Suppressor macrophage treated with lipopolysaccharide for 1 hour (primary cell): ENCODE data around the gene FADS2.

Source experiments
- DNase-seq, 3 donors: peaks; one replicate each; pipeline ENCODE4 v3.0.0-alpha.2; 2020 to 2022

FADS2 gene

DNA sequence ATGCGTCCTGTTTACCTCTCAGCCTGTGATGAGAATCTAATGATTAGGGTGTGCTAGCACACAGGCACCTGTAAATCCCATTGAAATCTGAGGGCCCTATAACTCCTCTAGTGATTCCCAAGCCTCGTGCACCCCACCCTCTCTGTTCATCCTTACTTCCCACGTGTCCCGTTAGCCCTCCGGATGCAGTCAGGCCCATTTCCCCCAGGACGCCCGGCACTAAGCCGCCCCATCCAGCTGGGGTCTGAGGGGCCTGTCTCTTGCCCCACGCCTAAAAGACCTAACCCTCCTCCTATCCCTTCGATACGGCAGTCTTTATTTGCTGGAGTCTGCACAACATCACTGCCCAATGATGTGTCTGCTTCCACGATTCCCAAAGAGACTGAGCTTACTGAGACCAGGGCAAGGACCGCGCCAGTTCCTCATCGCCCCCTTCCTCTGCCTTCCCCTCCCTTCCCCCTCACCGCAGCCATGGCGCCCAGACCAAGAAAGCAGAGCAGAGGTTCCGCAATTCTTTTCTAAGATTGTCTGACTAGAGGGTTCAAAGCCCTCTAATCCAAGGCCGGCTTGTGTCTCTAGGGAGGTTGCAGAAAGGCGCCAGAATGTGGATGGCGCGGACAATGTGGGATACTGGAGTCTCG is 1.1 kb upstream of the FADS2 start:
- DNase-seq, result peak; percentile 61 to 81 (median 62)

DNA sequence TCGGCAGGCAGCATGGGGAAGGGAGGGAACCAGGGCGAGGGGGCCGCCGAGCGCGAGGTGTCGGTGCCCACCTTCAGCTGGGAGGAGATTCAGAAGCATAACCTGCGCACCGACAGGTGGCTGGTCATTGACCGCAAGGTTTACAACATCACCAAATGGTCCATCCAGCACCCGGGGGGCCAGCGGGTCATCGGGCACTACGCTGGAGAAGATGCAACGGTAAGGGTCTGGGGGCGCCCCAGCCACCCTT is 204 bp downstream of the FADS2 start:
- no peak for DNase-seq

GRCh38 chr11:61828629-61829407 is 718 bp downstream of the FADS2 start:
- peak; percentile 36 to 71 (median 55) for DNase-seq

GRCh38 chr11:61829806-61830205 is 1.7 kb downstream of the FADS2 start:
- no peak for DNase-seq

DNA sequence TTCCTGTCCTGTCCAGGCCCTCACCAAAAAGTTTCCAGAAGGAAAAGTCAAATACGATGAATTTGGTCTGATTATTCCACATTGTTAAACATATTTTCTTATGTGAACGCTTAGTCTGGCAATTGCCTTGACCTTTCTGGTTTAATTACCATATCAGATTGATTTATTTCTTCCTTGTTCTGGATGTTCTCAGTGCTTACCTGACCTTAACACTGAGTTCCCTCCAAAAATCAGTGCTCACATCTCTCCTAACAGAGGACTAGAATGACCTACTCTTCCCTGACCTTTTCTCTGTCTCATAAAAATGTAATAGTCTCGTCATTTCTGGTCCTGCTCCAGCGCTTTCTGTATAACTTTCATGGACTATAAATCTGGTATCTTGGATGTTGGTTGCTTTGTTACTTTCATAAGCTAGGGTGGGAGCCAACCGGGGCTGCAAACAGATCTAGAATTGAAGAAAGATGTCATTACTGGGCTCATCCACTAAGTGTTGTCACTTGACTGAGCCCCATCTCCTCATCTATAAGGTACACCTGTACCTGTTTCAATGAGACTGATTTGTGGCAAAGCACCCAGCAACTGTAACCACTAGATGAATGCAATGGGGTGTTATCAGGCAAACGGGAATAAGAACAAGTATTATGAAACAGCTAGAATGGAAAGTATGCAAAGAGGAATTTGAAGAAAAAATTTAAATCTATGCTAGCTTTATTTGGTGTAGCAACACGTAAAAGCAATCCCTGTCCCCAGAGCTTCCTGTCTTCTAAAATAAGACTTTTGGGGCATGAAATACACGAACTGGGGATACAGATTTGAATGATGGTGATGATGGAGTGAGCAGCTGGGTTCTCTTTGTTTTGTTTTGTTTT is 2.4 kb downstream of the FADS2 start:
- DNase-seq, result no peak

DNA sequence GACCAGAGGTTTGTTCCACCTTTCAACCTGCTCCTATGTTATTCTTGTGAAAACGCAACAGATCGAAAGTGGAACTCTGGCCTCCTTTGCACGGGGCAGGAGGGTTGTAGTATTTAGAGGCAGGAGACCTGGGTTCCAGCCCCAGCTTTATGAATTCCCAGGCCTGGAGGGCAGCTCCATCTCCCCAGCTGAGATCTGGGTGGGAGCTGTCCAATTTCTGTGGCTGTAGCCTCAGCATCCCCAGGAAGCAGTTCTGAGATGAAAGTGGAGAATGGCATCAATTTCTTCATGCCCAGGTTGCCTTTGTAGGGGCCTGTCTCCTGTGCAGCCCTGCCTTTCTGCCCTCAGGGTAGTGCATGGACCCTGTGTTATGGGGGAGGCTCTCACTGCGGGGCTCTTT is 4.1 kb downstream of the FADS2 start:
- no peak for DNase-seq

DNA sequence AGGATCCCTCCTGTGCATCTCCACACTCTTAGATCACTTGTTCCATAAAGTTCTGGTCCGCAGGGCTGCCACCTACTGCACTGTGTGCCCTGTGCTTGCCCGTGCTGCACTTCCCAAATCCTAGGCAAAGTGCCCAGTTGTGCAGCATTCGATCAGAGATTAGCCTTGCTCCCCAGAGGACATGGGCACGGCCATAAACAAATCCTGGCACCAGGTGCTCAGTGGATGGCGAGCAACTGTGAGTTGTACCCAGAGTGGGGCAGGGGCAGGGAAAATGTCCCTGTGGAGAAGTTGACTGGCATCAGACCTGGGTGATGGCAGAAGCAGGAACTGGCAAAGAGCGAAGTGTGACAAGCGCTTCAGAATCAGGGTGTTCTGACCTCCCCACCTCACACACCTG is 4.7 kb downstream of the FADS2 start:
- no peak for DNase-seq

- no peak for DNase-seq
Measured at GRCh38 chr11:61833471-61833870, 5.4 kb downstream of the FADS2 start.

GRCh38 chr11:61833926-61834277 is 5.8 kb downstream of the FADS2 start:
- no peak for DNase-seq

DNA sequence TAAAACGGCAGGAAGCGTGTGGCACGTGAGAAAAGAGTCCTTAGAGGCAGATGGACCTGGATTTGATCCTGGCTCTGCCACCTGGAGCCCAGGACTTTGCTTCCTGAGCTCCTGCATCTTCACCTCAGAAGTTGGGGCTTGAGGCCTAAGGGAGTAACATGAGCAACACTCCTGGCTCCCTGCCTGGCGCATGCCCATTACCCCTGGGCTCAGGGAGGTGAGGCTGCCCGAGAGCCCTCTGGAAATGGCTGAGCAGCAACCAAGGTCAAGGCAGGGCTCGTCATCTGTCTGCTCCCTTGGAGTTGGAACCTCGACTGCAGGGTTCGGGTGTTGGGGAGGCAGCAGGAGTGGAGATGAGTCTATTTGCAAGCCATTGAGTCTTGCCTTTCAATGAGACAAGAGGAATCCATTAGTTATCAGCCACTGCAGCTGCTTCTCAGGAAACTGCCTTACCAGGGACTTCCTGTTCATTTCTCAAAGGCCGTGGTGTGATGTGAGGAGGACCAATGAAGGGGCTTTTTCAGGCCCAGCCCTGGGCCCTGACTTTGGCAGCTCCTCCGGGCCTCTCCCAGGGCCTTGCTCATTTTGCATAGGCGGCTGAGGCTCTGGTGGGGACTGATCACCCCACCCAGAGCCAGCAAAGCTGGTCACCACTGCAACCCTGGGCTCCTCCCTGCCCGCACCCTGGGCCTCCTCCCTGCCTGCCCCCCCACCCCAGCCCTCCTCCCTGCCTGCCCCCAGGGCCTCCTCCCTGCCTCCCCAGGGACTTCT is 6.4 kb downstream of the FADS2 start:
- peak; percentile 74 to 90 (median 90) for DNase-seq

- no peak for DNase-seq
Measured at GRCh38 chr11:61836193-61836592, 8.1 kb downstream of the FADS2 start.

DNA sequence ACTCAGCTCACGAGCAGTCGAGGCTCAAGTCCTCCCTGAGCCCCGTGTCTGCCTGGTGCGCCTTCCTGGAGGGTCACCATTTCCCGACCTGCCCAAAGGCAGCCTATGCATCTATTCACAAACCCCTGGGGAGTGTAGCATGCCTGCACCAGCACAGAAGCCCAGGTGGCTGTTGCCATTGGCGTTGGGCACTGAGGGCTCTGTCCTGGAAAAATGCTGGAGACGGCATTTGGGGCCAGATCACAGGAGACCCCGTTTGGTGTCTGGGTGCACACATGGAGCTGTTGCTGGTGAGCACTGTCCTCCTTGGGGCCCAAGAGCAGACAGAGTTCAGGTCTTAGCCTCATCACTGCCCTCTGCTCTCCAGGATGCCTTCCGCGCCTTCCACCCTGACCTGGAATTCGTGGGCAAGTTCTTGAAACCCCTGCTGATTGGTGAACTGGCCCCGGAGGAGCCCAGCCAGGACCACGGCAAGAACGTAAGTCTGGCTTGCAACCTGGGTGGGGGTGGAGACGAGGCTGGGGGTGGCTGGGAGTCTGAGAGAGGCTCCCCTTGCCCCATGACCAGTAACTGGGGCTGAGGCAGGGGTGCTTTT is 9.4 kb downstream of the FADS2 start:
- DNase-seq, result no peak

DNA sequence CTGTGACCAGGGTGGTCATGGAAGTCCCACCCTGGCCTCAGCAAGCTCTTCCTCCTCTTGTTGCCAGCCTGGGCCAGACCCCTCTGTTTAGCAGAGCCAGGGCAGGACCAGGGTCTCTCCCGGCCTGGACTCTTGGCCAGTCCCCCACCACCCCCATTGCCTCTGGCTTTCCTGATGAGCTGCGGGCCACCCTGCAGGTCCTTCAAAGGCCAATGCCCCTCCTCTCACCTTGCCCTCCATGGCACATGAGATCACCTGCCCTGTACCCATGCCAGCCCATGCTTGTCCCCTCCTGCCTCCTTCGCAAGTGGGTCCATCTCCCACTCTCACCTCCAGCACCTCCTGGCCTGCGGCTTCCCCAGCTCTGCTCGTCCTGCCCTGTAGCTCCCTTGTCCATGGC is 10.4 kb downstream of the FADS2 start:
- no peak for DNase-seq

DNA sequence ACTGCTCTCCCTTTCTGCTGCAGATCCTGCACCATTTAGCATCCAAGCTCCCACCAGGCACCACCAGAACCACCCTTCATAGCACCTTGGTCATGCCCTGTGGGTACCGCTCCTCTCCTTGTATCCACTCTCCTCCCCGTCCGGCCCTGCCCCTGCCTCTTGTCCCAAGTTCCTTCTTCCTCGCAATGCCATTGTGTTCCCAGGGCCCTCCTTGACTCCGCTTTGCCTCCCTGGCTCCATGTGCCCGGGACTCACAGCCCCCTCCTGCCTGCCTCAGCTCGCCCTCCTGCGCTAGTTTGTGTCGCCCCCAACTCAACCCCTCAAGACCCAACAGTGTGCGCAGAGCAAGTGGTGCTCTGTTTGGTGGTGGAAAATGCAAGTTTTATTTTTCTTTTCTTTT is 10.8 kb downstream of the FADS2 start:
- no peak for DNase-seq

- no peak for DNase-seq
Measured at GRCh38 chr11:61839742-61840141, 11.6 kb downstream of the FADS2 start.

DNA sequence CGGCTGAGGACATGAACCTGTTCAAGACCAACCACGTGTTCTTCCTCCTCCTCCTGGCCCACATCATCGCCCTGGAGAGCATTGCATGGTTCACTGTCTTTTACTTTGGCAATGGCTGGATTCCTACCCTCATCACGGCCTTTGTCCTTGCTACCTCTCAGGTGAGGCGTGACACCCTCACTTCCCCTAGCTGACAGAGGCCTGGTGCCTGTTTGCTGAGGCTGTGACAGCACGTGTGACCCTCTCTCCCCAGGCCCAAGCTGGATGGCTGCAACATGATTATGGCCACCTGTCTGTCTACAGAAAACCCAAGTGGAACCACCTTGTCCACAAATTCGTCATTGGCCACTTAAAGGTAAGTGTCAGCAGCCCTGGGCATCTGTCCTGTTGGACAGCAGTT is 12.3 kb downstream of the FADS2 start:
- DNase-seq, result no peak

- DNase-seq, result no peak
Measured at GRCh38 chr11:61841636-61842527, 13.8 kb downstream of the FADS2 start.

GRCh38 chr11:61842528-61842820 is 14.4 kb downstream of the FADS2 start:
- no peak for DNase-seq

DNA sequence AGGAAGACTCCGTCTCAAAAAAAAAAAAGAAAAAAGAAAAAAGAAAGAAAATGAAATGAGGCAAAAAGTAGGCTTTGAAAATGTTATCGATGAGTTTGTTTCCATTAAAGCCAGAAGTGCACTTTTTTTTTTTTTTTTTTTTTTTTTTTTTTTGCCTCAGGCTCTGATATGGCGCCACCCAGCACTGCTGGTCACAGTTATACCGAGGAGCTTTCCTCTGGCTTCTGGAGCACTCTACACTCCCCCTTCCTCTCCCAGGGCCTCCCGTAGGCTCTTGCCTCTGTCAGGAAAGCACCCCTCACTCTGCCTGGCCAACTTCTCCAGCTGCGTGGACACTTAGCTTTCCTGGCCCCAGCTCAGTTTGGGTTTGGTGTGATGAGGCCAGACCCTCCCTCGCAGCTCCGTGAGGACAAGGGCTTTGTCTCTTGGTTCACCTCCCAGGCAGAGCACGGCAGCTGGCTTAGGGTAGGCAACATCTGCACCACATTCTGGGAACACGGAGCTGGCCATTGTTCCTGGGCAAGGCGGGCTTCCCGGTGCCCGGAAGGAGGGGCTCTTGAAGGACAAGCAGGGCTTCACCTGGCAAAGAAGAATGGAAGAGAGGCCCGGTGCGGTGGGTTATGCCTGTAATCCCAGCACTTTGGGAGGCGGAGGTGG is 16.9 kb downstream of the FADS2 start:
- DNase-seq, result no peak

- no peak for DNase-seq
Measured at GRCh38 chr11:61846362-61847020, 18.4 kb downstream of the FADS2 start.
